NB4 (cell line): Measurements from ENCODE around the gene CEMIP.

Experiments
- MAX ChIP-seq: IDR thresholded peaks from 2 replicates; pipeline ENCODE4 v1.6.1; 2011; ENCODE audit warnings: low read depth, low read length
- MYC ChIP-seq: IDR thresholded peaks from 2 replicates; pipeline ENCODE4 v1.6.1; 2011; ENCODE audit warnings: low read depth, low read length
- POLR2A ChIP-seq: IDR thresholded peaks from 2 replicates; pipeline ENCODE4 v1.6.1; 2011; ENCODE audit warnings: mild to moderate bottlenecking; ENCODE audit not compliant: insufficient read length; ENCODE audit errors: extremely low read depth
- TF ChIP-seq, protein P1 (sequence below): IDR thresholded peaks from one replicate; pipeline ENCODE4 v1.5.1; 2012; ENCODE audit warnings: low read depth, low read length

- TF ChIP-seq, protein P1, sequence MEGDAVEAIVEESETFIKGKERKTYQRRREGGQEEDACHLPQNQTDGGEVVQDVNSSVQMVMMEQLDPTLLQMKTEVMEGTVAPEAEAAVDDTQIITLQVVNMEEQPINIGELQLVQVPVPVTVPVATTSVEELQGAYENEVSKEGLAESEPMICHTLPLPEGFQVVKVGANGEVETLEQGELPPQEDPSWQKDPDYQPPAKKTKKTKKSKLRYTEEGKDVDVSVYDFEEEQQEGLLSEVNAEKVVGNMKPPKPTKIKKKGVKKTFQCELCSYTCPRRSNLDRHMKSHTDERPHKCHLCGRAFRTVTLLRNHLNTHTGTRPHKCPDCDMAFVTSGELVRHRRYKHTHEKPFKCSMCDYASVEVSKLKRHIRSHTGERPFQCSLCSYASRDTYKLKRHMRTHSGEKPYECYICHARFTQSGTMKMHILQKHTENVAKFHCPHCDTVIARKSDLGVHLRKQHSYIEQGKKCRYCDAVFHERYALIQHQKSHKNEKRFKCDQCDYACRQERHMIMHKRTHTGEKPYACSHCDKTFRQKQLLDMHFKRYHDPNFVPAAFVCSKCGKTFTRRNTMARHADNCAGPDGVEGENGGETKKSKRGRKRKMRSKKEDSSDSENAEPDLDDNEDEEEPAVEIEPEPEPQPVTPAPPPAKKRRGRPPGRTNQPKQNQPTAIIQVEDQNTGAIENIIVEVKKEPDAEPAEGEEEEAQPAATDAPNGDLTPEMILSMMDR, result no peak
- no peak for TF ChIP-seq MAX
- no peak for TF ChIP-seq POLR2A
- no peak for TF ChIP-seq MYC
Measured at GRCh38 chr15:80970658-80971057, 191.5 kb downstream of the CEMIP start.
